Spleen (tissue), 11 donors: ENCODE data around the gene PAPPA2. TPM values are rescaled to one million over a fixed set of nuclear protein-coding genes. Genes with fewer than 3 reads are reported as not detected.

Experiments
- DNase-seq: peaks from one replicate; pipeline ENCODE4 v3.0.0-alpha.2; 2020
- H3K27ac ChIP-seq, 8 donors: fragments of 200-600 bp; sonication (generic) in 7 of 8; 1 replicate in 4 of 8; 2 replicates in 4 of 8; pipeline versions ENCODE4 v1.5.0 to v1.8.0; 2016 to 2021; ENCODE audit warnings: inconsistent platforms in 4 of 8, mild to moderate bottlenecking in 4 of 8, moderate library complexity in 1 of 8
- H3K27me3 ChIP-seq, 7 donors: fragments of 200-600 bp; sonication (generic) in 6 of 7; replicated peaks in 1 of 7; 1 replicate in 4 of 7; 2 replicates in 3 of 7; pipeline versions ENCODE4 v1.5.0 to v1.8.0; 2016 to 2021; ENCODE audit warnings: inconsistent platforms in 3 of 7, mild to moderate bottlenecking in 1 of 7
- H3K36me3 ChIP-seq, 6 donors: fragments of 200-600 bp; sonication (generic) in 5 of 6; 1 replicate in 4 of 6; 2 replicates in 2 of 6; pipeline versions ENCODE4 v1.5.0 to v1.8.0; 2016 to 2021; ENCODE audit warnings: inconsistent platforms in 2 of 6
- H3K4me1 ChIP-seq, 6 donors: fragments of 200-600 bp; sonication (generic) in 5 of 6; 1 replicate in 3 of 6; 2 replicates in 3 of 6; pipeline versions ENCODE4 v1.5.0 to v1.8.0; 2016 to 2021; ENCODE audit warnings: inconsistent platforms in 3 of 6
- H3K4me3 ChIP-seq, 8 donors: fragments of 200-600 bp; sonication (generic) in 7 of 8; 1 replicate in 4 of 8; 2 replicates in 4 of 8; pipeline versions ENCODE4 v1.5.0 to v1.8.0; 2016 to 2021; ENCODE audit warnings: inconsistent platforms in 4 of 8, mild to moderate bottlenecking in 4 of 8, moderate library complexity in 2 of 8
- H3K9me3 ChIP-seq, 8 donors: fragments of 200-600 bp; sonication (generic) in 7 of 8; 1 replicate in 4 of 8; 2 replicates in 4 of 8; pipeline versions ENCODE4 v1.5.0 to v1.8.0; 2016 to 2021; ENCODE audit warnings: inconsistent platforms in 4 of 8
- CTCF ChIP-seq, 11 experiments: fragments of 200-600 bp in 7 of 11; fragments of 450-650 bp in 4 of 11; sonication (generic) in 4 of 11; IDR thresholded peaks in 8 of 11; conservative IDR thresholded peaks in 3 of 11; 1 replicate in 7 of 11; 2 replicates in 4 of 11; pipeline versions ENCODE4 v1.4.0 to v1.8.0; 2016 to 2021; ENCODE audit warnings: antibody characterized with exemption in 11 of 11, inconsistent platforms in 4 of 11, mild to moderate bottlenecking in 1 of 11
- POLR2A ChIP-seq, 3 donors: fragments of 450-650 bp; IDR thresholded peaks; one replicate each; pipeline ENCODE4 v1.5.1; 2017; ENCODE audit warnings: antibody characterized with exemption in 3 of 3, mild to moderate bottlenecking in 1 of 3
- POLR2AphosphoS5 ChIP-seq, 3 donors: sonication (generic); formaldehyde crosslinking; IDR thresholded peaks; one replicate each; pipeline ENCODE4 v1.5.1; 2017; ENCODE audit warnings: antibody characterized with exemption in 3 of 3
- WGBS, 5 donors: extraction: QIAGEN DNeasy Blood & Tissue Kit in 3 of 5; methylation state at CpG; one replicate each; pipeline versions ENCODE4 v1.1.5 to v1.1.7; 2013 to 2018; 5-methylcytosine and 5-hydroxymethylcytosine counted together
- intact Hi-C: fragments of 100-400 bp; cut with DNase I; formaldehyde crosslinking; loops from one replicate; pipeline ENCODE4 v1.15.0; 2023; ENCODE audit warnings: low total_unique reads
- polyA plus RNA-seq, 3 donors: library from polyadenylated mRNA; stranded (reverse); fragments of 200-250 nt; gene quantifications; one replicate each; pipeline ENCODE4 v1.2.1, GENCODE V29; 2013
- total RNA-seq, 7 donors: library from RNA; depleted of rRNA in 3 of 7; stranded (reverse); fragments of >200 nt in 3 of 7; fragmentation: NEBNext Ultra II Directional in 4 of 7; extraction: Animal tissue kit (Norgen Biotek cat#: 25700) in 4 of 7; gene quantifications; one replicate each; pipeline versions ENCODE4 v1.1.0 to v1.2.1, GENCODE V29; 2016 to 2021
- donor health status: healthy with polysubstance abuse.
- donor health status: DM: no; HTN: no; CAD: no; lungs with moderate emphysema.
- donor health status: DM: no; HTN: no; CAD: no.
- donor health status: Bipolar disorder and iron deficiency.
- donor health status: healthy.
- donor health status: DM: no; HTN: no; CAD: no.
- donor health status: DM: yes; HTN: yes; CAD: no.

PAPPA2 gene
- total and polyA plus RNA-seq, 10 donors, result 0.02 to 0.76 (median 0.06) TPM; not detected in 3

- TF ChIP-seq CTCF (IDR thresholded peaks at IDR 0.05 in 8 of 11, conservative IDR thresholded peaks at IDR 0.05 in 3 of 11) (no peak), POLR2A (IDR thresholded peaks at IDR 0.05) (no peak)
- Histone ChIP-seq H3K9me3 (no peaks in the 10 kb centered on the region), H3K4me3 (no peak overlapping the region), H3K27me3 (no peaks in the 10 kb centered on the region), H3K36me3 (no peaks in the 10 kb centered on the region), H3K27ac (no peak overlapping the region), H3K4me1 (no peaks in the 10 kb centered on the region)
- DNase-seq, result no peak
- intact Hi-C loops, result loop anchor here (10.0 kb wide), 1 partner anchor 321 kb away; no protein-coding TSS in a partner anchor
- 60 to 78% (median 64%) methylated on average over 2 of the region's 2 CpGs for WGBS, 5 donors
Observed at GRCh38 chr1:176885751-176886150, 422.8 kb downstream of the PAPPA2 start.

- no peak for DNase-seq
- H3K36me3 ChIP-seq, result no peaks in the 10 kb centered on the region
- no peaks in the 10 kb centered on the region for H3K9me3 ChIP-seq
- WGBS, 5 donors, result 78 to 88% (median 78%) methylated on average over 3 of the region's 3 CpGs
- no peaks in the 10 kb centered on the region for H3K4me1 ChIP-seq
- TF ChIP-seq POLR2AphosphoS5 (IDR thresholded peaks at IDR 0.05) (no peak), CTCF (IDR thresholded peaks at IDR 0.05 in 8 of 11, conservative IDR thresholded peaks at IDR 0.05 in 3 of 11) (no peak)
- intact Hi-C loops, result loop anchor here (10.0 kb wide), 1 partner anchor 324 kb away; no protein-coding TSS in a partner anchor
- H3K4me3 ChIP-seq, result no peak overlapping the region
- H3K27ac ChIP-seq, result no peak overlapping the region
- H3K27me3 ChIP-seq, result no peaks in the 10 kb centered on the region
Observed at GRCh38 chr1:176888471-176889032, 425.6 kb downstream of the PAPPA2 start.

GRCh38 chr1:176893625-176894352 is 430.8 kb downstream of the PAPPA2 start:
- DNase-seq, result no peak
- Histone ChIP-seq H3K36me3 (no peaks in the 10 kb centered on the region), H3K27ac (no peak overlapping the region), H3K4me3 (no peak overlapping the region), H3K4me1 (peaks cover 0 to 9% (median 8%) of the 10 kb centered on the region in 6 donors), H3K9me3 (no peaks in the 10 kb centered on the region), H3K27me3 (peaks cover 0 to 23% (median 0%) of the 10 kb centered on the region in 7 donors)
- intact Hi-C loops, result no loop called here
- 66 to 79% (median 72%) methylated on average over 7 of the region's 7 CpGs for WGBS, 5 donors
- TF ChIP-seq POLR2AphosphoS5 (IDR thresholded peaks at IDR 0.05) (no peak), POLR2A (IDR thresholded peaks at IDR 0.05) (no peak), CTCF (IDR thresholded peaks at IDR 0.05 in 8 of 11, conservative IDR thresholded peaks at IDR 0.05 in 3 of 11) (no peak)

- WGBS, 5 donors, result 83 to 95% (median 85%) methylated on average over 8 of the region's 8 CpGs
- Histone ChIP-seq H3K4me1 (peaks cover 0 to 9% (median 8%) of the 10 kb centered on the region in 6 donors), H3K27ac (no peak overlapping the region), H3K27me3 (peaks cover 0 to 23% (median 0%) of the 10 kb centered on the region in 7 donors), H3K9me3 (no peaks in the 10 kb centered on the region), H3K36me3 (no peaks in the 10 kb centered on the region), H3K4me3 (no peak overlapping the region)
- TF ChIP-seq POLR2A (IDR thresholded peaks at IDR 0.05) (no peak), POLR2AphosphoS5 (IDR thresholded peaks at IDR 0.05) (no peak), CTCF (IDR thresholded peaks at IDR 0.05 in 8 of 11, conservative IDR thresholded peaks at IDR 0.05 in 3 of 11) (no peak)
- DNase-seq, result no peak
- intact Hi-C loops, result no loop called here
Observed at GRCh38 chr1:176894450-176894849, 431.5 kb downstream of the PAPPA2 start.
